Gastrocnemius medialis (tissue), 4 donors: ENCODE data around the gene HK1.

Experiments used
- POLR2A ChIP-seq, 2 donors: fragments of 450-650 bp; IDR thresholded peaks; one replicate each; pipeline ENCODE4 v1.6.1; 2017; ENCODE audit warnings: antibody characterized with exemption in 2 of 2, mild to moderate bottlenecking in 2 of 2, moderate library complexity in 2 of 2
- TF ChIP-seq, protein P1 (sequence below), 5 experiments: fragments of 450-650 bp in 3 of 5; fragments of 200-600 bp in 2 of 5; sonication (generic) in 2 of 5; IDR thresholded peaks in 4 of 5; conservative IDR thresholded peaks in 1 of 5; 1 replicate in 4 of 5; 2 replicates in 1 of 5; pipeline ENCODE4 v1.5.1; 2016 to 2019; ENCODE audit warnings: antibody characterized with exemption in 5 of 5, mild to moderate bottlenecking in 3 of 5, moderate library complexity in 3 of 5

GRCh38 chr10:69307434-69307833 lies 29.1 kb downstream of the HK1 start:
- TF ChIP-seq, protein P1, sequence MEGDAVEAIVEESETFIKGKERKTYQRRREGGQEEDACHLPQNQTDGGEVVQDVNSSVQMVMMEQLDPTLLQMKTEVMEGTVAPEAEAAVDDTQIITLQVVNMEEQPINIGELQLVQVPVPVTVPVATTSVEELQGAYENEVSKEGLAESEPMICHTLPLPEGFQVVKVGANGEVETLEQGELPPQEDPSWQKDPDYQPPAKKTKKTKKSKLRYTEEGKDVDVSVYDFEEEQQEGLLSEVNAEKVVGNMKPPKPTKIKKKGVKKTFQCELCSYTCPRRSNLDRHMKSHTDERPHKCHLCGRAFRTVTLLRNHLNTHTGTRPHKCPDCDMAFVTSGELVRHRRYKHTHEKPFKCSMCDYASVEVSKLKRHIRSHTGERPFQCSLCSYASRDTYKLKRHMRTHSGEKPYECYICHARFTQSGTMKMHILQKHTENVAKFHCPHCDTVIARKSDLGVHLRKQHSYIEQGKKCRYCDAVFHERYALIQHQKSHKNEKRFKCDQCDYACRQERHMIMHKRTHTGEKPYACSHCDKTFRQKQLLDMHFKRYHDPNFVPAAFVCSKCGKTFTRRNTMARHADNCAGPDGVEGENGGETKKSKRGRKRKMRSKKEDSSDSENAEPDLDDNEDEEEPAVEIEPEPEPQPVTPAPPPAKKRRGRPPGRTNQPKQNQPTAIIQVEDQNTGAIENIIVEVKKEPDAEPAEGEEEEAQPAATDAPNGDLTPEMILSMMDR (IDR thresholded peaks at IDR 0.05 in 4 of 5, conservative IDR thresholded peaks at IDR 0.05 in 1 of 5): no peak
- TF ChIP-seq POLR2A (IDR thresholded peaks at IDR 0.05): no peak
